ENCODE results near the gene HECTD4.
"Not testable (repeated sequence)": the region's sequence is repeated elsewhere in the genome, so short reads cannot be mapped to it uniquely, and the experiment has no call there.

Gene HECTD4

GRCh38 chr12:112354399-112354798, 27.8 kb downstream of the HECTD4 start:
- no peak for DNase-seq (ENCODE audit: low spot score)

- DNase-seq (ENCODE audit: low spot score), result no peak
Measured at GRCh38 chr12:112353393-112353792, 28.8 kb downstream of the HECTD4 start.

GRCh38 chr12:112352921-112353320, 29.3 kb downstream of the HECTD4 start:
- no peak for DNase-seq (ENCODE audit: low spot score)

GRCh38 chr12:112350593-112351592, 31.3 kb downstream of the HECTD4 start:
- DNase-seq (ENCODE audit: low spot score), result no peak

- DNase-seq (ENCODE audit: low spot score), result no peak
Measured at GRCh38 chr12:112349431-112349830, 32.8 kb downstream of the HECTD4 start.

GRCh38 chr12:112348926-112349325, 33.3 kb downstream of the HECTD4 start:
- DNase-seq (ENCODE audit: low spot score), result not testable (repeated sequence)

GRCh38 chr12:112347581-112347982, 34.6 kb downstream of the HECTD4 start:
- DNase-seq (ENCODE audit: low spot score), result no peak

- no peak for DNase-seq (ENCODE audit: low spot score)
Measured at GRCh38 chr12:112346194-112346593, 36.0 kb downstream of the HECTD4 start.

GRCh38 chr12:112344220-112344619, 38.0 kb downstream of the HECTD4 start:
- no peak for DNase-seq (ENCODE audit: low spot score)

- DNase-seq (ENCODE audit: low spot score), result no peak
Measured at GRCh38 chr12:112342587-112342986, 39.6 kb downstream of the HECTD4 start.

- no peak for DNase-seq (ENCODE audit: low spot score)
Measured at GRCh38 chr12:112341046-112341825, 41.0 kb downstream of the HECTD4 start.

- no peak for DNase-seq (ENCODE audit: low spot score)
Measured at GRCh38 chr12:112340230-112340629, 42.0 kb downstream of the HECTD4 start.

- not testable (repeated sequence) for DNase-seq (ENCODE audit: low spot score)
Measured at GRCh38 chr12:112334999-112335398, 47.2 kb downstream of the HECTD4 start.

- no peak for DNase-seq (ENCODE audit: low spot score)
Measured at GRCh38 chr12:112333019-112333418, 49.2 kb downstream of the HECTD4 start.

- DNase-seq (ENCODE audit: low spot score), result no peak
Measured at GRCh38 chr12:112331886-112332285, 50.3 kb downstream of the HECTD4 start.

- no peak for DNase-seq (ENCODE audit: low spot score)
Measured at GRCh38 chr12:112330706-112331105, 51.5 kb downstream of the HECTD4 start.

GRCh38 chr12:112328456-112329124, 53.6 kb downstream of the HECTD4 start:
- no peak for DNase-seq (ENCODE audit: low spot score)

- no peak for DNase-seq (ENCODE audit: low spot score)
Measured at GRCh38 chr12:112327209-112327938, 54.9 kb downstream of the HECTD4 start.

GRCh38 chr12:112325622-112326207, 56.5 kb downstream of the HECTD4 start:
- DNase-seq (ENCODE audit: low spot score), result no peak

- no peak for DNase-seq (ENCODE audit: low spot score)
Measured at GRCh38 chr12:112325157-112325556, 57.1 kb downstream of the HECTD4 start.

GRCh38 chr12:112322882-112323547, 59.2 kb downstream of the HECTD4 start:
- DNase-seq (ENCODE audit: low spot score), result no peak

All from Ammon's horn (tissue), 1 donor.